Right lobe of liver (tissue), 4 donors: Measurements from ENCODE around the gene DSG3.

Source experiments
- POLR2A ChIP-seq: fragments of 450-650 bp; IDR thresholded peaks from one replicate; pipeline ENCODE4 v1.6.1; 2017; ENCODE audit warnings: antibody characterized with exemption, mild to moderate bottlenecking
- TF ChIP-seq, protein P1 (sequence below), 4 donors: fragments of 200-600 bp in 3 of 4; fragments of 450-650 bp in 1 of 4; IDR thresholded peaks; one replicate each; pipeline versions ENCODE4 v1.5.1 to v1.8.0; 2016 to 2022; ENCODE audit warnings: antibody characterized with exemption in 4 of 4, mild to moderate bottlenecking in 2 of 4
- donor health status: DM: no; HTN: no; CAD: no.
- donor health status: DM: no; HTN: no; CAD: no.
- donor health status: DM: no; HTN: yes; CAD: no.

DNA sequence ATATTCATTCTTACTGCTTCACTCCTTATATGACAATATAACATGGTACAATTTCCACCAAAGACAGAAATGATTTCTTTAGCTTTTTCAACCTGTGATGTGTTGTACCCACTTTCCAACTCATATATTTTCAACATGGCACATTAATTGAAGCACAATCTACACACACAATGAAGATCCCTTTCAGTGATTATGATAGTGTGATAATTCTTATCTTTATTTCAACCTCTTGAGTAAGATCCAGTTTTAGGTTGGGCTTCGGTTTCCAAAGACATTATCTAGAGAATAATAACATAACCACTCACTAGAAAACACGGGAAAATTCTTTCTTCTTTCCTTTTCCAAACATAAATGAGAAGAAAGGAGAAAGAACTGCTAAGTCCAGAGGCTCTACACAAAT lies 3.4 kb upstream of the DSG3 start:
- TF ChIP-seq, protein P1, sequence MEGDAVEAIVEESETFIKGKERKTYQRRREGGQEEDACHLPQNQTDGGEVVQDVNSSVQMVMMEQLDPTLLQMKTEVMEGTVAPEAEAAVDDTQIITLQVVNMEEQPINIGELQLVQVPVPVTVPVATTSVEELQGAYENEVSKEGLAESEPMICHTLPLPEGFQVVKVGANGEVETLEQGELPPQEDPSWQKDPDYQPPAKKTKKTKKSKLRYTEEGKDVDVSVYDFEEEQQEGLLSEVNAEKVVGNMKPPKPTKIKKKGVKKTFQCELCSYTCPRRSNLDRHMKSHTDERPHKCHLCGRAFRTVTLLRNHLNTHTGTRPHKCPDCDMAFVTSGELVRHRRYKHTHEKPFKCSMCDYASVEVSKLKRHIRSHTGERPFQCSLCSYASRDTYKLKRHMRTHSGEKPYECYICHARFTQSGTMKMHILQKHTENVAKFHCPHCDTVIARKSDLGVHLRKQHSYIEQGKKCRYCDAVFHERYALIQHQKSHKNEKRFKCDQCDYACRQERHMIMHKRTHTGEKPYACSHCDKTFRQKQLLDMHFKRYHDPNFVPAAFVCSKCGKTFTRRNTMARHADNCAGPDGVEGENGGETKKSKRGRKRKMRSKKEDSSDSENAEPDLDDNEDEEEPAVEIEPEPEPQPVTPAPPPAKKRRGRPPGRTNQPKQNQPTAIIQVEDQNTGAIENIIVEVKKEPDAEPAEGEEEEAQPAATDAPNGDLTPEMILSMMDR (IDR thresholded peaks at IDR 0.05), result no peak
- TF ChIP-seq POLR2A, result no peak
